Posterior cingulate gyrus (tissue), 11 donors: ENCODE results near the gene NAV2.

Source experiments
- DNase-seq, 10 donors: peaks; one replicate each; pipeline versions ENCODE4 v3.0.0 to v3.0.0-alpha.2; 2020 to 2021; ENCODE audit warnings: mixed read lengths in 3 of 10
- intact Hi-C: fragments of 100-400 bp; cut with DNase I; formaldehyde crosslinking; loops from one replicate; pipeline ENCODE4 v1.15.1; 2023

Gene NAV2, protein sequence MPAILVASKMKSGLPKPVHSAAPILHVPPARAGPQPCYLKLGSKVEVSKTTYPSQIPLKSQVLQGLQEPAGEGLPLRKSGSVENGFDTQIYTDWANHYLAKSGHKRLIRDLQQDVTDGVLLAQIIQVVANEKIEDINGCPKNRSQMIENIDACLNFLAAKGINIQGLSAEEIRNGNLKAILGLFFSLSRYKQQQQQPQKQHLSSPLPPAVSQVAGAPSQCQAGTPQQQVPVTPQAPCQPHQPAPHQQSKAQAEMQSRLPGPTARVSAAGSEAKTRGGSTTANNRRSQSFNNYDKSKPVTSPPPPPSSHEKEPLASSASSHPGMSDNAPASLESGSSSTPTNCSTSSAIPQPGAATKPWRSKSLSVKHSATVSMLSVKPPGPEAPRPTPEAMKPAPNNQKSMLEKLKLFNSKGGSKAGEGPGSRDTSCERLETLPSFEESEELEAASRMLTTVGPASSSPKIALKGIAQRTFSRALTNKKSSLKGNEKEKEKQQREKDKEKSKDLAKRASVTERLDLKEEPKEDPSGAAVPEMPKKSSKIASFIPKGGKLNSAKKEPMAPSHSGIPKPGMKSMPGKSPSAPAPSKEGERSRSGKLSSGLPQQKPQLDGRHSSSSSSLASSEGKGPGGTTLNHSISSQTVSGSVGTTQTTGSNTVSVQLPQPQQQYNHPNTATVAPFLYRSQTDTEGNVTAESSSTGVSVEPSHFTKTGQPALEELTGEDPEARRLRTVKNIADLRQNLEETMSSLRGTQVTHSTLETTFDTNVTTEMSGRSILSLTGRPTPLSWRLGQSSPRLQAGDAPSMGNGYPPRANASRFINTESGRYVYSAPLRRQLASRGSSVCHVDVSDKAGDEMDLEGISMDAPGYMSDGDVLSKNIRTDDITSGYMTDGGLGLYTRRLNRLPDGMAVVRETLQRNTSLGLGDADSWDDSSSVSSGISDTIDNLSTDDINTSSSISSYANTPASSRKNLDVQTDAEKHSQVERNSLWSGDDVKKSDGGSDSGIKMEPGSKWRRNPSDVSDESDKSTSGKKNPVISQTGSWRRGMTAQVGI (N-terminal part only)

DNA sequence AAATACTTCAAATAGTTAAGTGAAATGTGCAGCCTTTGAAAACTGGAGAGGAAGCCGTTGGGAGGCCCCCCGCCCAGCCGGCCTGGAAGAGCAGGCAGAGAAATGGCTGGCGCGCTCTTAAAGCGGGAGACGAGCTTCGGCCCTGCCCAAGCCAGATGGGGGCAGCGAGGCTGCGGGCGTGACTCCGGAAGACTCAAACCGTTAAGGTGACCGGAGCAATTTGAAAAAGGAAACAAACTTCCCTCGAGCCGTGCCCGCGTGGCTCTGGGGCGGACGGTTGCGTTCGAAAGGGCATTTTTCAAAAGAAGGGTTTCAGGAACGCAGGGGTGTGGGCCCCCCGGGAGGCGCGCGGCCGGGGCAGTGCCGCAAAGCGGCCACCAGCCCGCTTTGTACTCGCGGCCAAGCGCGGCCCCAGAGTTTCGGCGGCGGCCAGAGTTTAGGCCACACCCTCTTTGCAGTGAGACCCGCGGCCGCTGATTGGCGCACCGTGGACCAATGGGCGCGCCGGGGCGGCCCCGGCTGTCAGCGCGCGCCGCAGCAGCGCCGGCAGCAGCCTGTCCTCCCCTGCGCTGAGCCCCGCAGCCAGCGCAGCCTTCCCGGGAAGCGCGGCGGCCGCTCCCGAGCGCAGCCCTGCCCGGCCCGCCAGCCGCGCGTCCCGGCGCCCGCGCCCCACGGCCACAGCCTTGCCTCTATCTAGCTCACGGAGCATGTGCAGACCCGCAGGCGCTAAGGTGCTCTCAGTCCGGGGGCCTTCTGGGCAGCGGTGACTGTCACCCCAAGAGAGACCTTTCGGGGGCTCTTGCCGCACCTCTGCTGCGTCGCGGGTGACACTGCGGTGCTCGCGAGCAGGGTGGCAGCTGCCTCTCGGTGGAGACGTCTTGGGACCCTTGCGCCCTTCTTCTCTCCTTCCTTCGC is at the start of gene NAV2:
Gene NAV2, plus strand, starts transcription at position 557 of the 915 bp plus-strand sequence. CDS start 859 bp downstream, outside the sequence.
- intact Hi-C loops, result loop anchor here (5.0 kb wide), 1 partner anchor 45 kb away; no protein-coding TSS in a partner anchor
- DNase-seq, result peak; percentile 88 to 99 (median 94)

- peak in 1 of 10 donors; percentile 16 for DNase-seq
- intact Hi-C loops, result loop anchor here (10.0 kb wide), 1 partner anchor 452 kb away; no protein-coding TSS in a partner anchor
These were observed 49.4 kb upstream of the NAV2 start for GRCh38 chr11:19663206-19663605.

DNA sequence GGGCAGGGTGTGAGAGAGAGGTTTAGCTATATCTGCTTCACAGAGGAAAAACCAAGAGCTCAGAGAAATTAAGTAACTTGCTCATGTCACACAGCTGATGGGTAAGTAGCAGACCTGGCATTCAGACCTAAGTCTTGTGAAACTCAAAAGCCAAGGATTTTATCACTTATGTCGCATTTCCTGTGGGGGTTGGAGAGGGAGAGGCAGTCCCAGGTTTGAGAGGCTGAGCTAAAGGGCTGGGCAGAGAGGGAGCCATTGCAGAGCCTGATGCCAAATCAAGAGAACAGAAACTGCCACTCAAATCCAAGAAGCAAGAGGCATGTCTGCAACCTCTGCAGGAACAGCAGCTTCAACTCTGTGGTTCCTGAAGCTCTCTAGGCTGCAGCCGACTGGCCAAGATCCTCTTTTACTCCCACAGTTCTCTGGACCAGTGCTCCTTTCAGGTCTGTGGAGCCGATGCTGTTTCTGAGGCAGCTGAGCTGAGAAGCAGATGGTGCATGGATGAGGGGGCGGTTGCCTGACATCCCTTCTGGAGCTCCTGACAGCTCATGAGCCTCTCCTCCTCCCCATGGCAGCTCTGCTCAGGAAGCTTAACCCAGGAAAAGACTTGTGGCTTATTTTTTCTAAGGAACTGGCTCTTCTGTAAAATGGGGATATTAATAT is 47.6 kb upstream of the NAV2 start:
- peak in 9 of 10 donors; percentile 44 to 95 (median 76) for DNase-seq
- intact Hi-C loops, result loop anchor here (5.0 to 10.0 kb wide), 2 partner anchors 47 to 450 kb away; partner anchors contain the start of gene NAV2

DNA sequence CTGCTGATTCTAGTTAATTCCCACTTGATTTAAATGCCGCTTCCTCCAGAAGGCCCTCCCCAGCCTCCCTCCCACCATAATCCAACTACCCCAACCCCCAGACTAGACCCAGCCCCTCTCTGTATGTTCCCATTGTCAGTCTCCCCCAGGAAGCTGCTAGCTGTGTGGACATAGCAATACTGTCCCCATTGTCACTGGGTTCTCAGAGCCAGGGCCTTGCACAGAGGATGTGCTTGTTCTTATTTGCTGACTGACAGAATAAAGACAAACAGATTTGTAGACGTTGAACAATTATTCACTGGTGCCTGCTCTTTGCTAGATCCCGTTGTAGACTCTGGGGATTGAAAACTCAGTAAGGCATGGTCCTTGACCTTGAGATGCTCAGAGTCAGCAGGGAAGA is 45.7 kb upstream of the NAV2 start:
- DNase-seq, result peak in 4 of 10 donors; percentile 48 to 91 (median 64)
- intact Hi-C loops, result loop anchor here (5.0 to 10.0 kb wide), 2 partner anchors 45 to 448 kb away; partner anchors contain the start of gene NAV2

DNA sequence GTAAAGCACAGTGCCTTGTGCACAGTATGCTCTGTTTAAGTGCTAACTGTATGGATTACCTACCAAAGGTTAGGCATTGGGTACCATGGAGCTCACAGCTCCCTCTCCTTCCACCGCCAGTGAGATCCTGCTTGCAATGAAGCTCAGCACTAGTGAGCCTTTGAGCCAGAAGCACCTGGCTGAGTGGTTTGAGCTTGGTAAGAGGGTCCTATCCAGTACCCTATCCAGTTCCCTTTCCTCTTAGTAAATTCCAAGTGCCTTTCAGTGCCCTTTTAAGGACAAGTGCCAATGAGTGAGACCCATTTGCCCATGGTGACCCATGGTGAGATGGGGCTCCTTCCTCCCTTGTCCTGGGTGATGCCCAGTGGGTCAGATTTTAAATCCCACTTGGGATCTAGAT is 43.1 kb upstream of the NAV2 start:
- intact Hi-C loops, result loop anchor here (5.0 to 10.0 kb wide), 2 partner anchors 43 to 445 kb away; partner anchors contain the start of gene NAV2
- DNase-seq, result peak in 1 of 10 donors; percentile 58

DNA sequence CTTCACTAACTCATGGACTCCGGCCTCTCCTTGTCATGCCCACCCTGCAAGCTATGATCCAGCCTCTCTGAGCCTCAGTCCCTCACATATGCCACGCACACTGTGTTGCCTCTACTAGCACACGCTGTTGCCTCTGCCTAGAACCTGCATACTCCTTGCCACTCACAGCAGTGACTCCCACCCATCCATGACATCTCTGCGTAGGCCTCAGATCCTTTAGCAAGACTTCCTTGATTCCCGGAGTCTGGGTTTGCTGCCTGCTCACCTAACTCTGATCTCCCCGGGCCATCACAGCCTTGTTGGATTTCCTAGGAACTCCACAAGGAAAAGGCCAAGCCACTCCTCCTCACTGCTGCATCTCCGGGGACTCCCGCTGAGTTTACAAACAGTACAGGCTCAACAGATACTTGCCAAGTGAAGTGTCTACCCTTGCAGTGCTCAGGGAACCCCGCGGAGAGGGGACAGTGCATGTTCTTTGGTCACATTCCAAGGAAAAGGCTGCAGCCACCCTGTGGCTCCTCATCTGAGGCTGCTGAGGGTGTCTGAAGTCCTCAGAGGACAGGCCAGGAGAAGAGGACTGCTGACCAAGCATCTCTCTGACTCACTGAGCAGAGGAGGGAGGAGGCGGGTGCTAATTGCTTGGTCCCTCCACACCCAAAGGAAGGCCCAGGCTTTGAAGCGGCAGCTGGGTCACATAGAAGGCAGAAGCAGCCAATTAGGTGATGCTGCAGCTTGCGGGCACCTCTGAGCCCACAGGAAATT is 42.4 kb upstream of the NAV2 start:
- intact Hi-C loops, result no loop called here
- DNase-seq, result peak in 2 of 10 donors; percentile 81

- intact Hi-C loops, result no loop called here
- no peak for DNase-seq
These were observed 39.9 kb upstream of the NAV2 start for GRCh38 chr11:19672586-19673206.

DNA sequence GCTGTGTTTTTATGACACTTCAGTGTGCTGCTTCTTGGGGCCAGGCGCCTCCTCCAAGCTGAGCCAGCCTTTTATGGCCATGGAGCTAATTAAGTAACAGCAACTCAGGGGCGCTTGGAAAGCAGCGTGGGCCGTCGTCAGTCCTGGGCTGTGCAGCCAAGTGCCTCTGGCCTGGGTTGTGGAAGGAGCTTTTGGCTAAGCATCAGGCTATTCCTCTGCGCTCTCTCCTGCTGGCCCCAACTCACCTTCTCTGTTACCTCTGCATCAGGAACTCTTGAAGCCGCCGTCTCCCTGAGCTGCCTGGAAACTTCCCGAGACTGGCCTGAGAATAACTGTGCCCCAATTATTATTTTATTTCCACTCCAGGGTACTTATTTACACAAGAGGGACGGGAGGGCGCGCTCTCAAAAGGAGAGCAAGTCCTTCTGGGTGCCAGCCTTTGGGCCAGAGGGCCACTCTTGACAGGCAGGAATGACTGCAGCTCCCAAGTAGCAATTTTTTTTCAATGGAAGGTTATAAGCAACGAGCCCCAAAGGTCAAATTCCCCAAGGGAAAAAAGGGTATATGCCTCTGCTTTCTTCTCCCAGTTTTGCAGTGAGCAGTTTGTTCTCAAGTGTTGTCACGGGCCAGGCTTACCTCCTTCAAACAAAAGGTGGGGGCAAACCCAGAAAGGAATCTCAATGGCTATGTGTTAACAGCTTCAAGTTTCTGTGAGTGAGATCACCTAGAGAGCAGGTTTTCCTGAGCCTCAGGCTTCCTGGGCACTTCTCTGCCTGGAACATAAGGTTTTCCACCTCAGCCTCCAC is 38.5 kb upstream of the NAV2 start:
- intact Hi-C loops, result no loop called here
- DNase-seq, result peak in 7 of 10 donors; percentile 55 to 95 (median 71)

DNA sequence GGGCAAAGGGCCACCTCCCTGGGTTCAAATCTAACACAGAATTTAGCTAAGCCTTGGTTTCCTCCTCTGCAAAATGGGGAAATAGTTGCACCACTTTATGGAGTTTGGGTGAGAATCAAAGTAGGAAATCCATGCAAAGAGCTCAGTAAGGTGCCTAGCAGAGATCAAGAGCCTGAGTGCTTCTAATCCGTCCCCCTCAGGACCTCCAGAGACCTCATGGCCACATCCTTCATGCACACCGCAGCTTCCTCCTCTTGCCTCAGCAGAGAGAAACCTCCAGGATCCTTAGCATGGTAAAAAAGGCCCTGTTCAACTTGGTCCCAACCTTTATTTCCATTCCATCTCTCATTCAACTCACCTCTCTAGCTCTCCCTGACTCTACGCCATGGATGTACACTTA is 37.8 kb upstream of the NAV2 start:
- intact Hi-C loops, result no loop called here
- no peak for DNase-seq

GRCh38 chr11:19675397-19675796 is 37.2 kb upstream of the NAV2 start:
- intact Hi-C loops, result no loop called here
- DNase-seq, result no peak

DNA sequence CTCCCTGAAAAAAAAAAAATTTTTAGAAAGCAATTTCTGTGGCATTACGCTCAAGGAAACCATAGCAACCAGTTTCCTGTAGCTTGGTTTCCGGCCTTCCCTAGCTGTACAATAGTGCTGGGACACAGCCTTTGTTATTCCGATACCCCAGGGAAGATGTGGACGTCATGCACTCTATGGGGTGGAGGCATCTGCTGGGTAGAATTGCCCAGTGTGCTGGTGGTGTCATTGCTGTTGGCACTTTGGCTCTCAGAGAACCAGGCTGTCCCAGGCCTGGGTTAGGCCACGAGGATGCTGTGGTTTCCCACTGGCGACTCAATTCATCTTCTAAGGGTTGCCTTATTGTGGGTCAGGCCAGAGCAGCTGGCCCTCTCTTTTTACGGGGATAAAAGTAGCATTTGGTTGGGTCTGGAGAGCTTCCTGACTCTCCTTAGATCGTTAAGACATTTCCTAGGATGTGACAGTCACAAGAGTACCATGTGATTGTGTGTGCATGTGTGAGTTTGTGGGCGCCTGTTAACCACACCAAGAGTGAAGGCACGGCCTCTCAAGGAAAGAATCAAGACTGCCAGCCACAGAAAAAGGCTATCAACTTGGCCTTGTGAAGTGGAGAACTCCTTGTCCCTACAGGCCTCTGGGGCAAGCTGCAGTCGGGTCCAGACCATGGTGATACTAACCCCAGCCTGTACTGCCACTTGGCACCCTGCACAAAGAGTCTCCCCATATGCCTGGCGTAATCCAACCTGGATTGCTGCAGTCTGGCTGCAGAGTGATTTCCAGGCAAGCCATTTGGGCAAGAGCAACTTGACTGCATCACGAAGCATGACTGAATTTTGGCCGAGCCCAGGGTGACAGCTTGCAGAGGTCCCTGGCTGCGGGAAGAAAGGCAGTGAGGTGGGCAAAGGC is 35.9 kb upstream of the NAV2 start:
- intact Hi-C loops, result no loop called here
- peak in 1 of 10 donors; percentile 55 for DNase-seq

DNA sequence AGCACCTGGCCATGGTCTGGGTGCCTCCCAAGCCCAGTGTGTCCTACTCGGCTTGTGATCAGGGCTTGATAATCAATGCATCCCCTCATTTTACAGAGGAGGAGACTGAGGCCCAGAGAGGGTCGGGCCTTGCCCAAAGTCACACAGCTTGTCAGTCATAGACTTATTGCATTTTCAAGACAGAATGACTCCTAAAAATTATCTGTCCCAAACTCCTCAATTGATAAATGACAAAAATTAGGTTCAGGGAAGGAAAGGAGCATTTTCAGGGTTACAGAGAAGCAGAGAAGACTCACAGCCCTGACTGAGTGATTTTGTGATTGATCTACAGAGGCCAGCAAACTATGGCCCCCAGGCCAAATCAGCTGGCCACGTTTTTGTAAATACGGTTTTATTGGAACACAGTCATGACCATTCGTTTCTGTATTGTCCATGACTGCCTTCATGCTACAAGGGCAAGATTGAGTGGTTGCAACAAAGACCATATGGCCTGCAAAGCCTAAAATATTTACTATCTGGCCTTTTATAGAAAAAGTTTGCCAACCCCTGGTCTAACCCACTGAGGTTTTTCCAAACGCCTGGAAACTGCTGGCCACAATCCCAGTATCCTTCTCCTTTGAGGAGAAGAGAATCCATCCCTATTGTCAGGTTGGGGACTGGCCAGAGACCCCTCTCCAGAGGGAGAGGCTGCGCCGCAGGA is 35.1 kb upstream of the NAV2 start:
- intact Hi-C loops, result no loop called here
- DNase-seq, result peak in 1 of 10 donors; percentile 28

- intact Hi-C loops, result no loop called here
- peak in 9 of 10 donors; percentile 39 to 93 (median 63) for DNase-seq
These were observed 32.4 kb upstream of the NAV2 start for GRCh38 chr11:19679952-19680828.

- peak in 1 of 10 donors; percentile 31 for DNase-seq
- intact Hi-C loops, result no loop called here
These were observed 31.7 kb upstream of the NAV2 start for GRCh38 chr11:19680829-19681368.
